ENCODE measurements around the gene STXBP2. TPM values are rescaled to one million over a fixed set of nuclear protein-coding genes. Genes with fewer than 3 reads are reported as not detected.

The STXBP2 gene
- total RNA-seq, 6 donors from 2014 or later = 111 to 562 (median 249) TPM

DNA sequence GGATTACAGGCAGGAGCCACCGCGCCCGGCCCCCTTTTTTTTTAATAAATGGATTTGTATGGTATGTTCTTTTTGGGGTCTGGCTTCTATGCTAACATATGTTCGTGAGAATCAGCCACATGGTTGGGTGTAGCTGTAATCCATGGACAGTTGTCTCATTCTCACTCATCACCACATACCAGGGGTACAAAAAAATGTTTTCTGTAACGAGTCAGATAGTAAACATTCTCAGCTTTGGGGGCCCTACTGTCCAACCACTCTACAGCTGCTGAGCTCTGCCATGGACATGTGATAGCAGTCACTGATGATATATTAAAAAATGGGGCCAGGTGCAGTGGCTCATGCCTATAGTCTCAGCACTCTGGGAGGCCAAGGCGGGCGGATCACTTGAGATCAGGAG is 26.8 kb downstream of the STXBP2 start:
- no peaks in the 10 kb centered on the region for H3K27me3 ChIP-seq
- no peaks in the 10 kb centered on the region for H3K9me3 ChIP-seq
- peaks cover 0 to 6% (median under 1%) of the 10 kb centered on the region in 4 donors for H3K4me1 ChIP-seq
- ATAC-seq (ENCODE audit: low FRiP score in 2 of 2) (no peak), DNase-seq (no peak)
- no peak overlapping the region for H3K27ac ChIP-seq
- TF ChIP-seq POLR2A (IDR thresholded peaks at IDR 0.05) (no peak), POLR2AphosphoS5 (IDR thresholded peaks at IDR 0.05) (no peak), EP300 (IDR thresholded peaks at IDR 0.05) (no peak)
- TF ChIP-seq, protein P1, sequence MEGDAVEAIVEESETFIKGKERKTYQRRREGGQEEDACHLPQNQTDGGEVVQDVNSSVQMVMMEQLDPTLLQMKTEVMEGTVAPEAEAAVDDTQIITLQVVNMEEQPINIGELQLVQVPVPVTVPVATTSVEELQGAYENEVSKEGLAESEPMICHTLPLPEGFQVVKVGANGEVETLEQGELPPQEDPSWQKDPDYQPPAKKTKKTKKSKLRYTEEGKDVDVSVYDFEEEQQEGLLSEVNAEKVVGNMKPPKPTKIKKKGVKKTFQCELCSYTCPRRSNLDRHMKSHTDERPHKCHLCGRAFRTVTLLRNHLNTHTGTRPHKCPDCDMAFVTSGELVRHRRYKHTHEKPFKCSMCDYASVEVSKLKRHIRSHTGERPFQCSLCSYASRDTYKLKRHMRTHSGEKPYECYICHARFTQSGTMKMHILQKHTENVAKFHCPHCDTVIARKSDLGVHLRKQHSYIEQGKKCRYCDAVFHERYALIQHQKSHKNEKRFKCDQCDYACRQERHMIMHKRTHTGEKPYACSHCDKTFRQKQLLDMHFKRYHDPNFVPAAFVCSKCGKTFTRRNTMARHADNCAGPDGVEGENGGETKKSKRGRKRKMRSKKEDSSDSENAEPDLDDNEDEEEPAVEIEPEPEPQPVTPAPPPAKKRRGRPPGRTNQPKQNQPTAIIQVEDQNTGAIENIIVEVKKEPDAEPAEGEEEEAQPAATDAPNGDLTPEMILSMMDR (IDR thresholded peaks at IDR 0.05) = no peak
- H3K36me3 ChIP-seq = no peaks in the 10 kb centered on the region
- WGBS, 2 donors = 83 to 85% methylated on average over 7 of the region's 7 CpGs
- H3K4me3 ChIP-seq = no peak overlapping the region

DNA sequence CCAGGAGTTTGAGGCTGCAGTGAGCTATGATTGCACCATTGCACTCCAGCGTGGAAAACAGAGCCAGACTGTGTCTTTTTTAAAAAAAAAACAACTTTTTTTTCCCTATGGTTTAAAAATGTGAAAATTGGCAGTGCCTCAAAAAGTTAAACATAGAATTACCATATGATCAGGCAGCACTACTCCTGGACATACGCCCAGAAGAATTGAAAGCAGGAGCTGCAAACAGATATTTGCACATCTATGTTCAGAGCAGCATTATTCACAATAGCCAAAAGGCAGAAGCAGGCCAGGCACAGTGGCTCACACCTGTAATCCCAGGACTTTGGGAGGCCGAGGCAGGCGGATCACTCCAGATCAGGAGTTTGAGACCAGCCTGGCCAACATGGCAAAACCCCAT is 28.2 kb downstream of the STXBP2 start:
- ATAC-seq (ENCODE audit: low FRiP score in 2 of 2) = no peak
- no peaks in the 10 kb centered on the region for H3K27me3 ChIP-seq
- DNase-seq = no peak
- H3K4me1 ChIP-seq = peaks cover 0 to 11% (median 0%) of the 10 kb centered on the region in 4 donors
- H3K36me3 ChIP-seq = no peaks in the 10 kb centered on the region
- H3K27ac ChIP-seq = no peak overlapping the region
- no peak overlapping the region for H3K4me3 ChIP-seq
- no peaks in the 10 kb centered on the region for H3K9me3 ChIP-seq
- TF ChIP-seq, protein P1 (IDR thresholded peaks at IDR 0.05) = no peak
- no peak for TF ChIP-seq EP300 (IDR thresholded peaks at IDR 0.05)
- TF ChIP-seq POLR2A (IDR thresholded peaks at IDR 0.05) = no peak
- no peak for TF ChIP-seq POLR2AphosphoS5 (IDR thresholded peaks at IDR 0.05)
- 54 to 57% methylated on average over 4 of the region's 4 CpGs for WGBS, 2 donors

DNA sequence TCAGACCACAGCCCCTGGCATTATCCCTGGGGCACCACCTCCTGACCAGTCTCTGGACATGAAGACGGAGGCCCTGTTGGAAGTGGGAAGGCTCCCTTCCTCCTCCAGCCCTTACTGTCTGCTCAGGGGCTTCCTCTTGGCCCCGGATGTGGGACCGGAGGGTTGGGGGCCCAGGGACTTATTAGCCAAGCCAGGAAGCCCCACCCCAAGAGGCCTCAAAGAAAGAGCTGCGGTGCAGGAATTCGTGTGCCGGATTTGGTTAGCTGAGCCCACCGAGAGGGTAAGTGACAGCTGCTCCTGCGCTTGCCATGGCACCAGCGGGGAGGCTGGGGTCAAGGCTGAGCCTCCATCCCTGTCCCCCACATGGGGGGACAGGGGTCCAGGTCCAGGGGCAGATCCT is 31.9 kb downstream of the STXBP2 start, which contains the start of gene RETN:
TSS of gene RETN (plus strand) at position 208 of the 400 bp plus-strand sequence. CDS start 278 bp downstream, outside the sequence.
- WGBS, 2 donors = 64 to 67% methylated on average over 1 to 9 of the region's 9 CpGs
- DNase-seq = no peak
- Histone ChIP-seq H3K36me3 (no peaks in the 10 kb centered on the region), H3K4me1 (peaks cover 0 to 12% (median 0%) of the 10 kb centered on the region in 4 donors), H3K27ac (peak within 1 kb of the TSS in 2 of 4 donors; percentile 30 to 54), H3K4me3 (peak within 1 kb of the TSS in 2 of 4 donors; percentile 5 to 20), H3K27me3 (no peaks in the 10 kb centered on the region), H3K9me3 (no peaks in the 10 kb centered on the region)
- ATAC-seq (ENCODE audit: low FRiP score in 2 of 2) = no peak
- TF ChIP-seq POLR2A (IDR thresholded peaks at IDR 0.05) (no peak), POLR2AphosphoS5 (IDR thresholded peaks at IDR 0.05) (no peak), EP300 (IDR thresholded peaks at IDR 0.05) (no peak)
- TF ChIP-seq, protein P1 (IDR thresholded peaks at IDR 0.05) = no peak

DNA sequence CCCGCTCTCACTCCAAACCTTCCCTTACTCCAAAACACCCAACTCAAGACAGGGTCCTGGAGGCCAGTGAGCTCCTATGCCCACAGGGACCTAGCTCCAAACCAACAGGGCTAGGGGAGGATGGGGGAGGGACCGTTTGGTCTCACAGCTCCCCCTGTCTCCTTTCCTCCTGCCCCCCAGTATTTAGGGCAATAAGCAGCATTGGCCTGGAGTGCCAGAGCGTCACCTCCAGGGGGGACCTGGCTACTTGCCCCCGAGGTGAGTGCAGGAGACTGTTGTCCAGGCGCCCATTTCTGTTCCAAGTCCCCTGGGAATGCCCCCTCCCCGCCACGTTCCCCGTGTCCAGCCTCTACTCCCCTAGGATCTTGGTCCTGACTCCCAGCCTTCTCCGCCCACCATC is 32.7 kb downstream of the STXBP2 start:
- peak overlapping the region in 2 of 4 donors; percentile 30 to 54 for H3K27ac ChIP-seq
- H3K9me3 ChIP-seq = no peaks in the 10 kb centered on the region
- H3K4me1 ChIP-seq = peaks cover 0 to 18% (median 0%) of the 10 kb centered on the region in 4 donors
- no peaks in the 10 kb centered on the region for H3K27me3 ChIP-seq
- TF ChIP-seq, protein P1 (IDR thresholded peaks at IDR 0.05) = no peak
- TF ChIP-seq POLR2AphosphoS5 (IDR thresholded peaks at IDR 0.05) (no peak), POLR2A (IDR thresholded peaks at IDR 0.05) (no peak), EP300 (IDR thresholded peaks at IDR 0.05) (no peak)
- no peak for ATAC-seq (ENCODE audit: low FRiP score in 2 of 2)
- H3K4me3 ChIP-seq = peak overlapping the region in 2 of 4 donors; percentile 5 to 20
- DNase-seq = no peak
- no peaks in the 10 kb centered on the region for H3K36me3 ChIP-seq
- WGBS, 2 donors = 39 to 46% methylated on average over 6 to 8 of the region's 9 CpGs

Measured in upper lobe of left lung (tissue), 6 donors.